GM18498 (cell line): ENCODE data around the gene NUDT3.
"Not testable (repeated sequence)": the region's sequence is repeated elsewhere in the genome, so short reads cannot be mapped to it uniquely, and the experiment has no call there.

Source experiments
- ATAC-seq: cut with Tn5 transposase; IDR thresholded peaks from one replicate; pipeline ENCODE4 v1.9.1; 2021; ENCODE audit warnings: mild to moderate bottlenecking, moderate library complexity; ENCODE audit not compliant: unreplicated experiment

NUDT3 gene

GRCh38 chr6:34392497-34393190 is at the start of gene NUDT3:
NUDT3 (minus strand) TSS chr6:34392669; CDS start chr6:34392362, 307 bp downstream.
- ATAC-seq, result peak; percentile 83

GRCh38 chr6:34441526-34441925 is 49.1 kb upstream of the NUDT3 start:
- ATAC-seq, result no peak

- no peak for ATAC-seq
These were observed 47.0 kb upstream of the NUDT3 start for GRCh38 chr6:34439442-34439841.

- ATAC-seq, result no peak
These were observed 46.2 kb upstream of the NUDT3 start for GRCh38 chr6:34438705-34439104.

- no peak for ATAC-seq
These were observed 45.1 kb upstream of the NUDT3 start for GRCh38 chr6:34437644-34437970.

GRCh38 chr6:34436803-34437643 is 44.6 kb upstream of the NUDT3 start:
- no peak for ATAC-seq

- ATAC-seq, result no peak
These were observed 43.4 kb upstream of the NUDT3 start for GRCh38 chr6:34435916-34436315.

- peak; percentile 86 for ATAC-seq
These were observed 33.3 kb upstream of the NUDT3 start, which contains the start of gene RPS10 for GRCh38 chr6:34425498-34426410. RPS10 (minus strand) TSS chr6:34426069; CDS start chr6:34425221, 848 bp downstream.

- peak; percentile 5 for ATAC-seq
These were observed 32.6 kb upstream of the NUDT3 start for GRCh38 chr6:34425132-34425497.

GRCh38 chr6:34424200-34425131 is 32.0 kb upstream of the NUDT3 start:
- ATAC-seq, result no peak

GRCh38 chr6:34423254-34423653 is 30.8 kb upstream of the NUDT3 start:
- no peak for ATAC-seq

- ATAC-seq, result no peak
These were observed 25.9 kb upstream of the NUDT3 start for GRCh38 chr6:34418367-34418766.

- ATAC-seq, result no peak
These were observed 24.5 kb upstream of the NUDT3 start for GRCh38 chr6:34416877-34417371.

- ATAC-seq, result no peak
These were observed 22.8 kb upstream of the NUDT3 start for GRCh38 chr6:34414999-34415858.

GRCh38 chr6:34412643-34413214 is 20.3 kb upstream of the NUDT3 start:
- ATAC-seq, result no peak

GRCh38 chr6:34412016-34412415 is 19.5 kb upstream of the NUDT3 start:
- ATAC-seq, result no peak

GRCh38 chr6:34407915-34408314 is 15.4 kb upstream of the NUDT3 start:
- not testable (repeated sequence) for ATAC-seq

- ATAC-seq, result no peak
These were observed 4.0 kb upstream of the NUDT3 start for GRCh38 chr6:34396518-34396917.

GRCh38 chr6:34393966-34394305 is 1.5 kb upstream of the NUDT3 start:
- no peak for ATAC-seq
